Measurements from ENCODE around the gene NANS.
"Not testable (repeated sequence)": the region's sequence is repeated elsewhere in the genome, so short reads cannot be mapped to it uniquely, and the experiment has no call there.

Gene NANS

GRCh38 chr9:98084396-98084795 lies 27.9 kb downstream of the NANS start:
- no peaks in the 10 kb centered on the region for H3K27me3 ChIP-seq (ENCODE audit: control insufficient read depth, insufficient read depth, low read length)
- H3K36me3 ChIP-seq (ENCODE audit: control insufficient read depth, insufficient read depth, low read length): peaks cover 12% of the 10 kb centered on the region
- H3K4me3 ChIP-seq (ENCODE audit: low read length): no peak overlapping the region
- no peak overlapping the region for H3K9ac ChIP-seq (ENCODE audit: low read length)
- H3K27ac ChIP-seq (ENCODE audit: low read depth, low read length): no peak overlapping the region
- H3K4me1 ChIP-seq (ENCODE audit: control insufficient read depth, insufficient read depth, low read length): no peaks in the 10 kb centered on the region

- no peak overlapping the region for H3K9ac ChIP-seq (ENCODE audit: low read length)
- H3K4me1 ChIP-seq (ENCODE audit: control insufficient read depth, insufficient read depth, low read length): no peaks in the 10 kb centered on the region
- H3K27ac ChIP-seq (ENCODE audit: low read depth, low read length): no peak overlapping the region
- H3K36me3 ChIP-seq (ENCODE audit: control insufficient read depth, insufficient read depth, low read length): peaks cover 10% of the 10 kb centered on the region
- H3K27me3 ChIP-seq (ENCODE audit: control insufficient read depth, insufficient read depth, low read length): no peaks in the 10 kb centered on the region
- no peak overlapping the region for H3K4me3 ChIP-seq (ENCODE audit: low read length)
Measured at GRCh38 chr9:98085058-98085457, 28.5 kb downstream of the NANS start.

- no peak overlapping the region for H3K4me3 ChIP-seq (ENCODE audit: low read length)
- no peaks in the 10 kb centered on the region for H3K27me3 ChIP-seq (ENCODE audit: control insufficient read depth, insufficient read depth, low read length)
- no peaks in the 10 kb centered on the region for H3K4me1 ChIP-seq (ENCODE audit: control insufficient read depth, insufficient read depth, low read length)
- H3K36me3 ChIP-seq (ENCODE audit: control insufficient read depth, insufficient read depth, low read length): peaks cover 7% of the 10 kb centered on the region
- H3K9ac ChIP-seq (ENCODE audit: low read length): no peak overlapping the region
- H3K27ac ChIP-seq (ENCODE audit: low read depth, low read length): no peak overlapping the region
Measured at GRCh38 chr9:98085944-98086343, 29.4 kb downstream of the NANS start.

GRCh38 chr9:98086461-98086860 lies 29.9 kb downstream of the NANS start:
- H3K27ac ChIP-seq (ENCODE audit: low read depth, low read length): no peak overlapping the region
- peaks cover 2% of the 10 kb centered on the region for H3K36me3 ChIP-seq (ENCODE audit: control insufficient read depth, insufficient read depth, low read length)
- H3K4me1 ChIP-seq (ENCODE audit: control insufficient read depth, insufficient read depth, low read length): no peaks in the 10 kb centered on the region
- H3K9ac ChIP-seq (ENCODE audit: low read length): no peak overlapping the region
- H3K27me3 ChIP-seq (ENCODE audit: control insufficient read depth, insufficient read depth, low read length): no peaks in the 10 kb centered on the region
- no peak overlapping the region for H3K4me3 ChIP-seq (ENCODE audit: low read length)

- Histone ChIP-seq H3K36me3 (ENCODE audit: control insufficient read depth, insufficient read depth, low read length) (no peaks in the 10 kb centered on the region), H3K9ac (ENCODE audit: low read length) (no peak overlapping the region), H3K27me3 (ENCODE audit: control insufficient read depth, insufficient read depth, low read length) (no peaks in the 10 kb centered on the region), H3K4me3 (ENCODE audit: low read length) (peak overlapping the region; percentile 32), H3K4me1 (ENCODE audit: control insufficient read depth, insufficient read depth, low read length) (no peaks in the 10 kb centered on the region), H3K27ac (ENCODE audit: low read depth, low read length) (no peak overlapping the region)
Measured at GRCh38 chr9:98087420-98088354, 31.2 kb downstream of the NANS start.

GRCh38 chr9:98090674-98091073 lies 34.1 kb downstream of the NANS start:
- not testable (repeated sequence) for H3K27ac ChIP-seq (ENCODE audit: low read depth, low read length); H3K4me3 ChIP-seq (ENCODE audit: low read length); H3K36me3 ChIP-seq (ENCODE audit: control insufficient read depth, insufficient read depth, low read length); H3K4me1 ChIP-seq (ENCODE audit: control insufficient read depth, insufficient read depth, low read length); H3K27me3 ChIP-seq (ENCODE audit: control insufficient read depth, insufficient read depth, low read length); H3K9ac ChIP-seq (ENCODE audit: low read length)

GRCh38 chr9:98091735-98092612 lies 35.4 kb downstream of the NANS start:
- no peak overlapping the region for H3K27ac ChIP-seq (ENCODE audit: low read depth, low read length)
- H3K27me3 ChIP-seq (ENCODE audit: control insufficient read depth, insufficient read depth, low read length): no peaks in the 10 kb centered on the region
- H3K9ac ChIP-seq (ENCODE audit: low read length): no peak overlapping the region
- H3K36me3 ChIP-seq (ENCODE audit: control insufficient read depth, insufficient read depth, low read length): peaks cover under 1% of the 10 kb centered on the region
- no peaks in the 10 kb centered on the region for H3K4me1 ChIP-seq (ENCODE audit: control insufficient read depth, insufficient read depth, low read length)
- H3K4me3 ChIP-seq (ENCODE audit: low read length): no peak overlapping the region

- no peaks in the 10 kb centered on the region for H3K27me3 ChIP-seq (ENCODE audit: control insufficient read depth, insufficient read depth, low read length)
- H3K4me3 ChIP-seq (ENCODE audit: low read length): no peak overlapping the region
- no peak overlapping the region for H3K9ac ChIP-seq (ENCODE audit: low read length)
- peaks cover 4% of the 10 kb centered on the region for H3K36me3 ChIP-seq (ENCODE audit: control insufficient read depth, insufficient read depth, low read length)
- H3K27ac ChIP-seq (ENCODE audit: low read depth, low read length): no peak overlapping the region
- no peaks in the 10 kb centered on the region for H3K4me1 ChIP-seq (ENCODE audit: control insufficient read depth, insufficient read depth, low read length)
Measured at GRCh38 chr9:98092613-98092931, 36.0 kb downstream of the NANS start.

- H3K9ac ChIP-seq (ENCODE audit: low read length): no peak overlapping the region
- no peak overlapping the region for H3K27ac ChIP-seq (ENCODE audit: low read depth, low read length)
- no peak overlapping the region for H3K4me3 ChIP-seq (ENCODE audit: low read length)
- H3K4me1 ChIP-seq (ENCODE audit: control insufficient read depth, insufficient read depth, low read length): no peaks in the 10 kb centered on the region
- no peaks in the 10 kb centered on the region for H3K27me3 ChIP-seq (ENCODE audit: control insufficient read depth, insufficient read depth, low read length)
- H3K36me3 ChIP-seq (ENCODE audit: control insufficient read depth, insufficient read depth, low read length): peaks cover 4% of the 10 kb centered on the region
Measured at GRCh38 chr9:98094316-98094715, 37.8 kb downstream of the NANS start.

- no peaks in the 10 kb centered on the region for H3K4me1 ChIP-seq (ENCODE audit: control insufficient read depth, insufficient read depth, low read length)
- H3K27ac ChIP-seq (ENCODE audit: low read depth, low read length): no peak overlapping the region
- peaks cover 4% of the 10 kb centered on the region for H3K36me3 ChIP-seq (ENCODE audit: control insufficient read depth, insufficient read depth, low read length)
- no peak overlapping the region for H3K9ac ChIP-seq (ENCODE audit: low read length)
- no peak overlapping the region for H3K4me3 ChIP-seq (ENCODE audit: low read length)
- no peaks in the 10 kb centered on the region for H3K27me3 ChIP-seq (ENCODE audit: control insufficient read depth, insufficient read depth, low read length)
Measured at GRCh38 chr9:98094851-98095250, 38.3 kb downstream of the NANS start.

- no peaks in the 10 kb centered on the region for H3K27me3 ChIP-seq (ENCODE audit: control insufficient read depth, insufficient read depth, low read length)
- H3K27ac ChIP-seq (ENCODE audit: low read depth, low read length): no peak overlapping the region
- H3K9ac ChIP-seq (ENCODE audit: low read length): no peak overlapping the region
- H3K4me1 ChIP-seq (ENCODE audit: control insufficient read depth, insufficient read depth, low read length): no peaks in the 10 kb centered on the region
- peaks cover 4% of the 10 kb centered on the region for H3K36me3 ChIP-seq (ENCODE audit: control insufficient read depth, insufficient read depth, low read length)
- no peak overlapping the region for H3K4me3 ChIP-seq (ENCODE audit: low read length)
Measured at GRCh38 chr9:98095401-98095800, 38.9 kb downstream of the NANS start.

- Histone ChIP-seq H3K36me3 (ENCODE audit: control insufficient read depth, insufficient read depth, low read length) (peaks cover 4% of the 10 kb centered on the region), H3K27me3 (ENCODE audit: control insufficient read depth, insufficient read depth, low read length) (no peaks in the 10 kb centered on the region), H3K4me3 (ENCODE audit: low read length) (no peak overlapping the region), H3K4me1 (ENCODE audit: control insufficient read depth, insufficient read depth, low read length) (no peaks in the 10 kb centered on the region), H3K27ac (ENCODE audit: low read depth, low read length) (no peak overlapping the region), H3K9ac (ENCODE audit: low read length) (no peak overlapping the region)
Measured at GRCh38 chr9:98096091-98096490, 39.6 kb downstream of the NANS start.
